CD4-positive, alpha-beta memory T cell (primary cell): ENCODE measurements around the gene EMID1. TPM values are rescaled to one million over a fixed set of nuclear protein-coding genes. Genes with fewer than 3 reads are reported as not detected.
A peak's percentile ranks its signal among the peaks of the same experiment; 100 is the strongest.
"Not testable (repeated sequence)": the region's sequence is repeated elsewhere in the genome, so short reads cannot be mapped to it uniquely, and the experiment has no call there.

Experiments used
- CTCF ChIA-PET: fragments of 350-600 bp; sonication (Branson Sonifier 250); formaldehyde crosslinking; loops from one replicate; lab custom pipeline; 2021; ENCODE audit warnings: inconsistent platforms; ENCODE audit not compliant: partially characterized antibody; lab: Charles Lee
- POLR2A ChIA-PET: fragments of 350-600 bp; sonication (Branson Sonifier 250); formaldehyde crosslinking; loops from one replicate; lab custom pipeline; 2021; ENCODE audit not compliant: partially characterized antibody; lab: Charles Lee
- DNase-seq, 5 donors: peaks; one replicate each; pipeline versions ENCODE4 v3.0.0 to v3.0.0-alpha.2; 2020 to 2022; ENCODE audit warnings: mixed read lengths in 1 of 5
- H3K27ac ChIP-seq: one replicate; pipeline ENCODE4 v1.7.0; 2013; ENCODE audit warnings: low read depth, low read length
- H3K27me3 ChIP-seq: 2 replicates; pipeline ENCODE4 v1.7.0; 2013; ENCODE audit warnings: mild to moderate bottlenecking, low read length, moderate library complexity; ENCODE audit not compliant: insufficient read depth
- H3K36me3 ChIP-seq: 2 replicates; pipeline ENCODE4 v1.7.0; 2013; ENCODE audit warnings: mild to moderate bottlenecking, low read length, moderate library complexity; ENCODE audit not compliant: insufficient read depth
- H3K4me1 ChIP-seq: 2 replicates; pipeline ENCODE4 v1.7.0; 2013; ENCODE audit warnings: mild to moderate bottlenecking, low read length, moderate library complexity; ENCODE audit not compliant: insufficient read depth
- H3K4me3 ChIP-seq, 2 donors: one replicate each; pipeline ENCODE4 v1.7.0; 2013; ENCODE audit warnings: low read length in 2 of 2, mild to moderate bottlenecking in 1 of 2
- H3K9me3 ChIP-seq, 2 donors: one replicate each; pipeline ENCODE4 v1.7.0; 2013; ENCODE audit warnings: low read length in 2 of 2, control low read depth in 1 of 2; ENCODE audit not compliant: control insufficient read depth in 1 of 2
- H3K27ac Mint-ChIP-seq, 7 donors: one replicate each; pipeline ENCODE4 v1.8.0; 2020 to 2021; ENCODE audit warnings: mixed read lengths in 7 of 7, mild to moderate bottlenecking in 6 of 7, inconsistent platforms in 3 of 7, moderate library complexity in 3 of 7
- H3K27me3 Mint-ChIP-seq, 2 donors: one replicate each; pipeline ENCODE4 v1.8.0; 2020 to 2021; ENCODE audit warnings: mixed read lengths in 2 of 2
- H3K36me3 Mint-ChIP-seq, 2 donors: one replicate each; pipeline ENCODE4 v1.8.0; 2020 to 2021; ENCODE audit warnings: mixed read lengths in 2 of 2, inconsistent platforms in 1 of 2, mild to moderate bottlenecking in 1 of 2
- H3K4me1 Mint-ChIP-seq, 4 donors: one replicate each; pipeline ENCODE4 v1.8.0; 2020 to 2021; ENCODE audit warnings: mixed read lengths in 4 of 4, mild to moderate bottlenecking in 1 of 4
- H3K4me3 Mint-ChIP-seq, 8 donors: one replicate each; pipeline ENCODE4 v1.8.0; 2020 to 2021; ENCODE audit warnings: mixed read lengths in 8 of 8, mild to moderate bottlenecking in 7 of 8, moderate library complexity in 6 of 8, inconsistent platforms in 3 of 8
- H3K9me3 Mint-ChIP-seq, 8 donors: one replicate each; pipeline ENCODE4 v1.8.0; 2020 to 2021; ENCODE audit warnings: mixed read lengths in 8 of 8, mild to moderate bottlenecking in 5 of 8, inconsistent platforms in 3 of 8, moderate library complexity in 1 of 8
- intact Hi-C: fragments of 100-400 bp; cut with micrococcal nuclease; formaldehyde crosslinking; loops from one replicate; pipeline ENCODE4 v1.15.1; 2023
- polyA plus RNA-seq, 2 donors: library from polyadenylated mRNA; unstranded; fragments of 300-500 nt; fragmentation: Illumina TruSeq; gene quantifications; one replicate each; pipeline ENCODE4 v1.2.3, GENCODE V29; 2021
- total RNA-seq, 2 experiments: library from RNA; stranded (reverse); gene quantifications; one replicate each; pipeline ENCODE4 v1.2.3, GENCODE V29; 2021

EMID1 gene
- total and polyA plus RNA-seq, 4 experiments from 2014 or later: 0.11 TPM; not detected in 3

- H3K4me1 Mint-ChIP-seq, H3K4me3 Mint-ChIP-seq, POLR2A ChIA-PET, H3K27ac Mint-ChIP-seq, H3K27ac ChIP-seq, H3K4me1 ChIP-seq, H3K36me3 Mint-ChIP-seq, H3K9me3 ChIP-seq, DNase-seq, H3K36me3 ChIP-seq, H3K27me3 ChIP-seq, H3K4me3 ChIP-seq: not testable (repeated sequence)
- H3K27me3 Mint-ChIP-seq: peaks cover 10 to 17% of the 10 kb centered on the region in 2 donors
- CTCF ChIA-PET: interaction anchor here (1.3 kb wide), 1 partner anchor 7 kb away, joined by 3 read pairs; no protein-coding TSS in a partner anchor
- intact Hi-C loops: loop anchor here (10.0 kb wide), 1 partner anchor 1216 kb away; no protein-coding TSS in a partner anchor
- peaks cover 0 to 41% (median 27%) of the 10 kb centered on the region in 8 donors for H3K9me3 Mint-ChIP-seq
Observed at GRCh38 chr22:29240481-29240880, 34.8 kb downstream of the EMID1 start.

- ChIA-PET POLR2A (no interaction called here), CTCF (interaction anchor here (0.7 to 3.9 kb wide), 4 partner anchors 42 to 204 kb away, joined by 3 to 28 read pairs (median 16); no protein-coding TSS in a partner anchor)
- H3K27me3 ChIP-seq: no peaks in the 10 kb centered on the region
- Mint-ChIP-seq H3K27ac (no peak overlapping the region), H3K9me3 (peaks cover 0 to 36% (median 27%) of the 10 kb centered on the region in 8 donors), H3K4me1 (peaks cover 0 to 2% (median under 1%) of the 10 kb centered on the region in 4 donors), H3K36me3 (peaks cover 2 to 7% of the 10 kb centered on the region in 2 donors), H3K27me3 (peaks cover 9 to 17% of the 10 kb centered on the region in 2 donors), H3K4me3 (no peak overlapping the region)
- no peak for DNase-seq
- no peaks in the 10 kb centered on the region for H3K36me3 ChIP-seq
- intact Hi-C loops: loop anchor here (10.0 kb wide), 1 partner anchor 1219 kb away; no protein-coding TSS in a partner anchor
- no peak overlapping the region for H3K4me3 ChIP-seq
- H3K4me1 ChIP-seq: no peaks in the 10 kb centered on the region
- no peak overlapping the region for H3K27ac ChIP-seq
- H3K9me3 ChIP-seq: no peaks in the 10 kb centered on the region
Observed at GRCh38 chr22:29243874-29244446, 38.3 kb downstream of the EMID1 start.

GRCh38 chr22:29244785-29245625, 39.3 kb downstream of the EMID1 start:
- Histone ChIP-seq H3K4me3 (no peak overlapping the region), H3K27me3 (no peaks in the 10 kb centered on the region), H3K36me3 (no peaks in the 10 kb centered on the region), H3K9me3 (no peaks in the 10 kb centered on the region), H3K4me1 (no peaks in the 10 kb centered on the region), H3K27ac (no peak overlapping the region)
- POLR2A ChIA-PET: interaction anchor here (1.2 to 1.9 kb wide), 2 partner anchors 23 to 42 kb away, joined by 5 to 7 read pairs; partner anchors contain the start of genes EWSR1 and RHBDD3
- H3K27me3 Mint-ChIP-seq: peaks cover 9 to 17% of the 10 kb centered on the region in 2 donors
- H3K27ac Mint-ChIP-seq: no peak overlapping the region
- peaks cover 0 to 7% of the 10 kb centered on the region in 2 donors for H3K36me3 Mint-ChIP-seq
- H3K4me3 Mint-ChIP-seq: no peak overlapping the region
- no peak for DNase-seq
- intact Hi-C loops: loop anchor here (1.0 to 10.0 kb wide), 2 partner anchors 390 to 1220 kb away; no protein-coding TSS in a partner anchor
- peaks cover 0 to 30% (median 22%) of the 10 kb centered on the region in 8 donors for H3K9me3 Mint-ChIP-seq
- peaks cover 0 to 2% (median under 1%) of the 10 kb centered on the region in 4 donors for H3K4me1 Mint-ChIP-seq
- CTCF ChIA-PET: interaction anchor here (0.8 to 3.9 kb wide), 19 partner anchors 9 to 645 kb away, joined by 3 to 28 read pairs (median 5); partner anchors contain the start of gene EMID1

GRCh38 chr22:29245626-29246385, 40.1 kb downstream of the EMID1 start:
- Histone ChIP-seq H3K4me3 (no peak overlapping the region), H3K27ac (no peak overlapping the region), H3K27me3 (no peaks in the 10 kb centered on the region), H3K4me1 (no peaks in the 10 kb centered on the region), H3K9me3 (no peaks in the 10 kb centered on the region), H3K36me3 (no peaks in the 10 kb centered on the region)
- intact Hi-C loops: loop anchor here (1.0 to 10.0 kb wide), 2 partner anchors 391 to 1221 kb away; no protein-coding TSS in a partner anchor
- H3K27me3 Mint-ChIP-seq: peaks cover 9 to 17% of the 10 kb centered on the region in 2 donors
- CTCF ChIA-PET: interaction anchor here (0.6 to 3.9 kb wide), 24 partner anchors 9 to 645 kb away, joined by 3 to 28 read pairs (median 4); partner anchors contain the start of gene EMID1
- H3K27ac Mint-ChIP-seq: no peak overlapping the region
- peak; percentile 46 to 62 (median 58) for DNase-seq
- H3K4me1 Mint-ChIP-seq: peaks cover 0 to 2% (median under 1%) of the 10 kb centered on the region in 4 donors
- no peak overlapping the region for H3K4me3 Mint-ChIP-seq
- H3K9me3 Mint-ChIP-seq: peaks cover 0 to 23% (median 19%) of the 10 kb centered on the region in 8 donors
- peaks cover 0 to 7% of the 10 kb centered on the region in 2 donors for H3K36me3 Mint-ChIP-seq
- POLR2A ChIA-PET: interaction anchor here (1.2 to 1.9 kb wide), 2 partner anchors 22 to 43 kb away, joined by 5 to 7 read pairs; partner anchors contain the start of genes EWSR1 and RHBDD3

- H3K27me3 ChIP-seq, H3K4me1 Mint-ChIP-seq, POLR2A ChIA-PET, H3K9me3 Mint-ChIP-seq, H3K27ac ChIP-seq, H3K9me3 ChIP-seq, H3K4me1 ChIP-seq, H3K36me3 ChIP-seq, H3K27ac Mint-ChIP-seq, H3K4me3 ChIP-seq, H3K36me3 Mint-ChIP-seq, DNase-seq, H3K4me3 Mint-ChIP-seq: not testable (repeated sequence)
- CTCF ChIA-PET: interaction anchor here (0.7 to 3.9 kb wide), 7 partner anchors 8 to 647 kb away, joined by 3 to 27 read pairs (median 5); no protein-coding TSS in a partner anchor
- H3K27me3 Mint-ChIP-seq: peaks cover 10 to 18% of the 10 kb centered on the region in 2 donors
- intact Hi-C loops: loop anchor here (10.0 kb wide), 1 partner anchor 1223 kb away; no protein-coding TSS in a partner anchor
Observed at GRCh38 chr22:29247891-29248290, 42.2 kb downstream of the EMID1 start.

- H3K36me3 ChIP-seq: no peaks in the 10 kb centered on the region
- Mint-ChIP-seq H3K27ac (no peak overlapping the region), H3K27me3 (peaks cover 2 to 3% of the 10 kb centered on the region in 2 donors), H3K4me3 (no peak overlapping the region), H3K4me1 (no peaks in the 10 kb centered on the region), H3K36me3 (peaks cover 0 to 3% of the 10 kb centered on the region in 2 donors), H3K9me3 (no peaks in the 10 kb centered on the region)
- no peak for DNase-seq
- intact Hi-C loops: no loop called here
- CTCF ChIA-PET: interaction anchor here (1.4 kb wide), 1 partner anchor 98 kb away, joined by 4 read pairs; no protein-coding TSS in a partner anchor
- no peaks in the 10 kb centered on the region for H3K4me1 ChIP-seq
- POLR2A ChIA-PET: no interaction called here
- H3K27me3 ChIP-seq: peaks cover 3% of the 10 kb centered on the region
- H3K27ac ChIP-seq: no peak overlapping the region
- no peak overlapping the region for H3K4me3 ChIP-seq
- no peaks in the 10 kb centered on the region for H3K9me3 ChIP-seq
Observed at GRCh38 chr22:29251265-29251664, 45.6 kb downstream of the EMID1 start.
